Colonic mucosa (tissue), 4 donors: ENCODE results near the gene CFAP141. TPM values are rescaled to one million over a fixed set of nuclear protein-coding genes. Genes with fewer than 3 reads are reported as not detected.

Experiments used
- DNase-seq: peaks from one replicate; pipeline ENCODE4 v3.0.0-alpha.2; 2020
- H3K27ac ChIP-seq: fragments of 200-600 bp; one replicate; pipeline ENCODE4 v1.8.0; 2021
- H3K27me3 ChIP-seq: fragments of 200-600 bp; one replicate; pipeline ENCODE4 v1.8.0; 2021
- H3K36me3 ChIP-seq: fragments of 200-600 bp; one replicate; pipeline ENCODE4 v1.8.0; 2021
- H3K4me1 ChIP-seq: fragments of 200-600 bp; one replicate; pipeline ENCODE4 v1.8.0; 2021; ENCODE audit warnings: mild to moderate bottlenecking
- H3K4me3 ChIP-seq: fragments of 200-600 bp; one replicate; pipeline ENCODE4 v1.8.0; 2021
- H3K9ac ChIP-seq, 2 donors: one replicate each; pipeline ENCODE4 v1.7.0; 2013; ENCODE audit warnings: control low read depth in 2 of 2, low read depth in 2 of 2, low read length in 2 of 2
- H3K9me3 ChIP-seq: fragments of 200-600 bp; one replicate; pipeline ENCODE4 v1.8.0; 2021
- intact Hi-C: fragments of 100-400 bp; cut with DNase I; formaldehyde crosslinking; loops from one replicate; pipeline ENCODE4 v1.14.1; 2022
- total RNA-seq, 2 donors: library from RNA; stranded (reverse); fragmentation: NEBNext Ultra II Directional in 1 of 2; extraction: Animal tissue kit (Norgen Biotek cat#: 25700) in 1 of 2; gene quantifications; one replicate each; pipeline ENCODE4 v1.2.1, GENCODE V29; 2021
- TF ChIP-seq, protein P1 (sequence below): fragments of 200-600 bp; IDR thresholded peaks from one replicate; pipeline ENCODE4 v1.8.0; 2022; ENCODE audit warnings: antibody characterized with exemption, mild to moderate bottlenecking
- donor health status: healthy.
- donor health status: DM: no; HTN: no; CAD: no.
- donor health status: DM: no; HTN: no; CAD: no.

CFAP141 gene
- total RNA-seq, 2 donors from 2014 or later = not detected

DNA sequence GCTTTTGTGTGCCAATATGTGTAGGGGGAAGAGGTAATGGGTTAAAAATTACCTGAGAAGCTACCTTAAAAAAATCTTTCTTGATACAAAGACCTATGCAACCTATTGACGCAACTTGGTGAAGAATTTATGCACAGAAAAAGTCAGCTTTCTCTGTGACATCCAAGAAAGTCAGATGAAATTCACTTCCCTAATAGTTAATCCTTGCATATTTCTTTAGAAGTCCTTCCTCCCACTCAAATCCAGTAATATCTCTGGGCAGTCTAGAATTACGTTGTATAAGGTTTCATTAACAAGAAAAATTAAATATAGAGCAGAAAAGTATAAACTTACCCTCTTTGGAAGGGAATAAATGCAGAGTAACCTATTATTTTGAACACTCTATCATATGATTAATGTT lies 17.5 kb upstream of the CFAP141 start:
- Histone ChIP-seq H3K36me3 (peaks cover 12% of the 10 kb centered on the region), H3K9me3 (no peaks in the 10 kb centered on the region), H3K4me3 (no peak overlapping the region), H3K9ac (no peak overlapping the region), H3K27me3 (no peaks in the 10 kb centered on the region), H3K27ac (no peak overlapping the region), H3K4me1 (peaks cover 7% of the 10 kb centered on the region)
- DNase-seq = no peak
- TF ChIP-seq, protein P1, sequence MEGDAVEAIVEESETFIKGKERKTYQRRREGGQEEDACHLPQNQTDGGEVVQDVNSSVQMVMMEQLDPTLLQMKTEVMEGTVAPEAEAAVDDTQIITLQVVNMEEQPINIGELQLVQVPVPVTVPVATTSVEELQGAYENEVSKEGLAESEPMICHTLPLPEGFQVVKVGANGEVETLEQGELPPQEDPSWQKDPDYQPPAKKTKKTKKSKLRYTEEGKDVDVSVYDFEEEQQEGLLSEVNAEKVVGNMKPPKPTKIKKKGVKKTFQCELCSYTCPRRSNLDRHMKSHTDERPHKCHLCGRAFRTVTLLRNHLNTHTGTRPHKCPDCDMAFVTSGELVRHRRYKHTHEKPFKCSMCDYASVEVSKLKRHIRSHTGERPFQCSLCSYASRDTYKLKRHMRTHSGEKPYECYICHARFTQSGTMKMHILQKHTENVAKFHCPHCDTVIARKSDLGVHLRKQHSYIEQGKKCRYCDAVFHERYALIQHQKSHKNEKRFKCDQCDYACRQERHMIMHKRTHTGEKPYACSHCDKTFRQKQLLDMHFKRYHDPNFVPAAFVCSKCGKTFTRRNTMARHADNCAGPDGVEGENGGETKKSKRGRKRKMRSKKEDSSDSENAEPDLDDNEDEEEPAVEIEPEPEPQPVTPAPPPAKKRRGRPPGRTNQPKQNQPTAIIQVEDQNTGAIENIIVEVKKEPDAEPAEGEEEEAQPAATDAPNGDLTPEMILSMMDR = no peak
- intact Hi-C loops = no loop called here

DNA sequence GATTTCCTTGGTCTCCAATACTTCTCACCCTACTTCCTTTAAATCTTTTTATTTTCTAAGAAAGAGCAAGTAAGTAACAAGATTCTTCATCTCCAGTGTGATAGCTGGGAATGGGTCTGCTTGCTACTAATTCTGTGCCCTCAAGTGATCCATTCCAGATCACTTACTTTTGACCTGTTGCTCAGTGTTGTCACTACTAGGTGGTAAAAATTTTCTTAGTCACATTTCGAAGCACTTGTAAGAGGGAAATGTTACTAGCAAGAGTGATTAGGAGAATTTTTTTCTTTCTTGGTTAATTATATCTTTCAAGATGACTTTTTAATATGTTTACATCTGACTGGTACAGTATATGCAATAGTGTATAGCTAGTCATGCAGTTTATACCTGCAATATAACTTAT lies 16.8 kb upstream of the CFAP141 start:
- no peak overlapping the region for H3K9ac ChIP-seq
- DNase-seq = no peak
- no peaks in the 10 kb centered on the region for H3K9me3 ChIP-seq
- peaks cover 7% of the 10 kb centered on the region for H3K4me1 ChIP-seq
- H3K36me3 ChIP-seq = peaks cover 8% of the 10 kb centered on the region
- H3K27ac ChIP-seq = no peak overlapping the region
- no peaks in the 10 kb centered on the region for H3K27me3 ChIP-seq
- H3K4me3 ChIP-seq = no peak overlapping the region
- intact Hi-C loops = no loop called here
- TF ChIP-seq, protein P1 = no peak

GRCh38 chr1:154222518-154222917 lies 16.4 kb upstream of the CFAP141 start:
- no peaks in the 10 kb centered on the region for H3K9me3 ChIP-seq
- peaks cover 7% of the 10 kb centered on the region for H3K4me1 ChIP-seq
- intact Hi-C loops = no loop called here
- H3K9ac ChIP-seq = peak overlapping the region in 1 of 2 donors; percentile 99
- peaks cover 5% of the 10 kb centered on the region for H3K36me3 ChIP-seq
- no peaks in the 10 kb centered on the region for H3K27me3 ChIP-seq
- TF ChIP-seq, protein P1 = no peak
- no peak overlapping the region for H3K4me3 ChIP-seq
- no peak for DNase-seq
- H3K27ac ChIP-seq = no peak overlapping the region

DNA sequence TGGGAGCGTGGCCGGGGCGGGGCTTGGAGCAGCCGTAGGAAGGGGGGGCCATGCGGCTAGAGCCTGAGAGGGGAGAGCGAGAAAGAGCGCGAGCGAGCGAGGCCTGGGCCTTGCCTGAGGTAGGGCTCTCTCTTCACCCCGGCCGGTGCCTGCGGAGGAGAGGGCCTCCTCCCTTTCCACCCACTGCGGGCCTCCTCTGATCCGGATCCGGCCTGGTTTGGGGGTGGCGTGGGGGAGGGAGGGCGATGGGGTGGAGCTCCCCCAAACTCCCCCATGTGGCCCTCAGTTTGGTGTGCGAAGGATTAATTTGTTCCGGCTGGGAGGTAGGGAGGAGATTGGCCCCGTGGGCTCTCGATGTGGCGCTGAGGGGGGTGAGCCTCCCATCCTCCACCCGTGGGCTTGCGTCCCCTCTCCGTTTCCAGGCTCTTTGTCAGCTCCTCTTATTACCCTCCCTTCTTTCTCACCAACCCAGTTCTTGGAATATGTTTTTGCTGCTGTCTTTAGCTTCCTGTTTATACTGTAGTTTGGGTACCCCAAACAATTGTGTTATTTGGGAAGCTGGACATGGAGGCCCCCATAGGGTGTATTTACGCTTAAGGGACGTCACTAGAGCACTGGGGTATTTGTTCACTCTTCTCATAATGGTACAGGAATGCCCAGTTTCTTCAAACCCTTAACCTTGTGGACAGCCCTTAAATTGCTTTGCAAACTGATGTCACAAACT lies 15.3 kb upstream of the CFAP141 start:
- Histone ChIP-seq H3K27me3 (no peaks in the 10 kb centered on the region), H3K4me1 (peaks cover 7% of the 10 kb centered on the region)
- TF ChIP-seq, protein P1 = no peak

DNA sequence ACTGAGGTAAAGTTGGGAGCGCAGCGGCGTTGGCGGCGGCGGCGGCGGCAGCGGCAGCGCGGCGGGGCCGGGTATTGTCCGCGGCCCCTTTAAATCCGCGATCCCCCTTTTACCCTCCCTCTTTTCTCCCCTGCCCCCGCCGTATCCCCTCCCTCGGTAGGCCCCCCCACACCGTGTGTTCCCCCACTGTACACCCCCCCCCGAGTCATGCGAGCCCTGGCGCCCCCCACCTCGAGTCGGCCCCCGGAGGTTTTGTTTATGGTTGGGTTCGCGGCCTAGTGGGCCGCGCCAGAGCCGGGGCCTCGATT lies 14.8 kb upstream of the CFAP141 start:
- Histone ChIP-seq H3K9ac (peak overlapping the region; percentile 93 to 99), H3K4me3 (peak overlapping the region; percentile 77), H3K4me1 (peaks cover 7% of the 10 kb centered on the region), H3K27ac (peak overlapping the region; percentile 98), H3K36me3 (no peaks in the 10 kb centered on the region), H3K27me3 (no peaks in the 10 kb centered on the region), H3K9me3 (no peaks in the 10 kb centered on the region)
- no peak for DNase-seq
- TF ChIP-seq, protein P1 = no peak
- intact Hi-C loops = no loop called here

More for the DNA sequence above, 15.3 kb upstream of the CFAP141 start:
- peak overlapping the region; percentile 93 to 99 for H3K9ac ChIP-seq
- no peaks in the 10 kb centered on the region for H3K9me3 ChIP-seq
- DNase-seq = peak; percentile 59
- intact Hi-C loops = no loop called here
- no peaks in the 10 kb centered on the region for H3K36me3 ChIP-seq
- peak overlapping the region; percentile 98 for H3K27ac ChIP-seq
- H3K4me3 ChIP-seq = peak overlapping the region; percentile 77
